ENCODE data around the gene MSRB1. TPM values are rescaled to one million over a fixed set of nuclear protein-coding genes. Genes with fewer than 3 reads are reported as not detected.

Gene MSRB1, protein sequence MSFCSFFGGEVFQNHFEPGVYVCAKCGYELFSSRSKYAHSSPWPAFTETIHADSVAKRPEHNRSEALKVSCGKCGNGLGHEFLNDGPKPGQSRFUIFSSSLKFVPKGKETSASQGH
- polyA plus RNA-seq (2011; rRNA removed) (44.4 and 61.9 TPM in 2 replicates), polyA minus RNA-seq (2011; rRNA and poly(A)+ RNA removed) (25.0 and 57.9 TPM in 2 replicates)

DNA sequence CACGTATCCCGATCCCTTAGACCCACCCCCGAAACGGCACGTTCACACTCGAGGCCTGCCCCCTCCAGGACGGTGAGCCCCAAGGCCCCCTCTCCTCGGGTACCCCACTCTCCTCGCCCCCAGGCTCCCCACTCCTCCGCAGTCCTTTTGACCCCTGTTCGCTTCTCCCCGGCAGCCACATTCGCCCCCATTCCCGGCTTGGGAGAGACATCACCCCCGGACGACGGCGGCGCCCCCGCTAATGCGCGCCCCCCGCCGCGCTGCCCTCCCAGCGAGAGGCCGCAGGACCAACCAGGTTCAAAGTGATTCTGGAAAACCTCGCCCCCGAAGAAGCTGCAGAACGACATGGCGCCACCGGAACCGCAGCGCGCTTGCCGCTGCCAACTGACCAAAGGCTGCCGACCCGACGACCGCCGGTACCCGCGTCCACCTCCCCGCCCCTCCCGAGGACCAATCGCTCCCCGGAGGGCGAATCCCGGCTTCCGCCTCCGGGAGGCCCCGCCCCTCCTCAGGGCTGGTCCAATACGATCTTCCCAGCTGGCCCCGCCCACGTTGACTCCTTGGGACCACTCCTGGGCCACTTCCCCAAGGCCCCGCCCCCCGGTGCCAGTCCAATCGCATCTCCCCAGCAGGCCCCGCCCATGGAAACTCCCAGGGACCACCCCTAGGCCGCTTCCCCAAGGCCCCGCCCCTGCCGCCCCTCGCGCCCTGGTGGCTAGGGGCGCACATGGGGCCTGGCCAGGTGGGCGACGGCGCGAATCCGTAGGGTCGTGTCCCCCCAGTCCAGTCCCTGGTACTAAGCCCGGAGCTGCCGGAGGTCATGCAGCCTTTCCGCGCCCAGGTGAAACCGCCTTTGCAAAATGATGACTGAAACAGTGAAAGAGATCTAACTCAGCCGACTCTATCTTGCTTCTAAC is at the start of gene MSRB1:
TSS of gene MSRB1 (minus strand) at position 390 of the 917 bp plus-strand sequence. CDS start at position 347, 43 bp downstream.
- no peaks in the 10 kb centered on the region for H3K27me3 ChIP-seq (ENCODE audit: control insufficient read depth, insufficient read depth, low read length)
- POLR2A ChIA-PET, result no interaction called here
- TF ChIP-seq, protein P1, sequence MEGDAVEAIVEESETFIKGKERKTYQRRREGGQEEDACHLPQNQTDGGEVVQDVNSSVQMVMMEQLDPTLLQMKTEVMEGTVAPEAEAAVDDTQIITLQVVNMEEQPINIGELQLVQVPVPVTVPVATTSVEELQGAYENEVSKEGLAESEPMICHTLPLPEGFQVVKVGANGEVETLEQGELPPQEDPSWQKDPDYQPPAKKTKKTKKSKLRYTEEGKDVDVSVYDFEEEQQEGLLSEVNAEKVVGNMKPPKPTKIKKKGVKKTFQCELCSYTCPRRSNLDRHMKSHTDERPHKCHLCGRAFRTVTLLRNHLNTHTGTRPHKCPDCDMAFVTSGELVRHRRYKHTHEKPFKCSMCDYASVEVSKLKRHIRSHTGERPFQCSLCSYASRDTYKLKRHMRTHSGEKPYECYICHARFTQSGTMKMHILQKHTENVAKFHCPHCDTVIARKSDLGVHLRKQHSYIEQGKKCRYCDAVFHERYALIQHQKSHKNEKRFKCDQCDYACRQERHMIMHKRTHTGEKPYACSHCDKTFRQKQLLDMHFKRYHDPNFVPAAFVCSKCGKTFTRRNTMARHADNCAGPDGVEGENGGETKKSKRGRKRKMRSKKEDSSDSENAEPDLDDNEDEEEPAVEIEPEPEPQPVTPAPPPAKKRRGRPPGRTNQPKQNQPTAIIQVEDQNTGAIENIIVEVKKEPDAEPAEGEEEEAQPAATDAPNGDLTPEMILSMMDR (IDR thresholded peaks at IDR 0.05; ENCODE audit: insufficient read depth, low read depth, low read length), result no peak
- H3K4me3 ChIP-seq (ENCODE audit: low read depth, low read length), result peak within 1 kb of the TSS; percentile 81
- CTCF ChIA-PET, result interaction anchor here (0.5 to 2.5 kb wide), 6 partner anchors 13 to 204 kb away, joined by 3 to 18 read pairs (median 3); no protein-coding TSS in a partner anchor
- peaks cover 17% of the 10 kb centered on the region for H3K36me3 ChIP-seq (ENCODE audit: control insufficient read depth, insufficient read depth, low read length)
- peak; percentile 85 for DNase-seq (ENCODE audit: low read depth)

DNA sequence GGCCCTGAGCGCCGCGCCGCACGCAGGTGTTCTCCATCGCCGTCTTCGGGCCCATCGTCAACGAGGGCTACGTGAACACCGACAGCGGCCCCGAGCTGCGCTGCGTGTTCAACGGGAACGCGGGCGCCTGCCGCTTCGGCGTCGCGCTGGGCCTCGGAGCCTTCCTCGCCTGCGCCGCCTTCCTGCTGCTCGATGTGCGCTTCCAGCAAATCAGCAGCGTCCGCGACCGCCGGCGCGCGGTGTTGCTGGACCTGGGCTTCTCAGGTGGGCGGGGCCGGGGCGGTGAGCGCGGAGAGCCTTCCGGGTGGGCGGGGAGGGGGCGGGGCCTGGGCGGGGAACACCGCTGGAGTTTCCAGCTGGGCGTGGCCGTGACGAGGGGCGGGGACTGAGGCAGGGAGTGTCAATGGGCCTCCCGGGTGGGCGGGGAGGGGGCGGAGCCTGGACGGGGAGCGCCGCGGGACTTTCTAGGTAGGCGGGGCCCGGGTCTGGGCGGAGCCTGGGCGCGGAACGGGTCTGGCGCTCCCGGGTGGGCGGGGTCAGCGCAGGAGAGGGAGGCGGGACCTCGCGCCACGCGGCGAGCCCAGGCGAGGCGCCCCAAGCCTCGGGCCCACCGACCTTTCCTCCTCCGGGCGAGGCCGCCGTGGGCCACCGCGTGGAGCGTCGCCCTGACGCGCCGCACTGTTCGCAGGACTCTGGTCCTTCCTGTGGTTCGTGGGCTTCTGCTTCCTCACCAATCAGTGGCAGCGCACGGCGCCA is 49.1 kb upstream of the MSRB1 start:
- TF ChIP-seq, protein P1 (IDR thresholded peaks at IDR 0.05; ENCODE audit: insufficient read depth, low read depth, low read length), result no peak
- ChIA-PET POLR2A (interaction anchor here (0.6 kb wide), 1 partner anchor 209 kb away, joined by 3 read pairs; the partner anchor contains the start of gene NUBP2), CTCF (interaction anchor here (0.6 to 1.4 kb wide), 2 partner anchors 10 to 12 kb away, joined by 3 to 4 read pairs; no protein-coding TSS in a partner anchor)

DNA sequence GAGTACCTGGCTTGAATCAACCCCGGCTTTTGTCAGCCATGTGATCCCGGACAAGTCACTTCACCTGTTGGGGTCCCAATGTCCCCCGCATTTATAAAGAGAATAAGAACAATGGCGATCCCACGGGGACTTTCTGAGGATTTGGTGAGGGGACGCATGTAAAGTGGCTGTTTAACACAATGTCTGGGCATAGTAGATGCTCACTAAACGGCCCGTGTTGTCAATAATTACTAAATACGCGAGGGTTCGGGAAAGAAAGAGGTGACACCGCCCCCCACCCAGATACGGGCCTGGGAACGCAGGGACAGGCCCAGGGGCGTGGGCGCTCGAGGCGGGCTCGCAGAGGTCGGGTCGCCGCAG is 48.6 kb upstream of the MSRB1 start:
- DNase-seq (ENCODE audit: low read depth), result no peak
- Histone ChIP-seq H3K27me3 (ENCODE audit: control insufficient read depth, insufficient read depth, low read length) (peaks cover 2% of the 10 kb centered on the region; the same call in 1 of the 2 replicates), H3K36me3 (ENCODE audit: control insufficient read depth, insufficient read depth, low read length) (peaks cover 6% of the 10 kb centered on the region), H3K4me3 (ENCODE audit: low read depth, low read length) (peak overlapping the region; percentile 41)
- CTCF ChIA-PET, result interaction anchor here (1.4 kb wide), 1 partner anchor 13 kb away, joined by 4 read pairs; no protein-coding TSS in a partner anchor
- POLR2A ChIA-PET, result no interaction called here
- TF ChIP-seq, protein P1 (IDR thresholded peaks at IDR 0.05; ENCODE audit: insufficient read depth, low read depth, low read length), result no peak

More for the DNA sequence above, 49.1 kb upstream of the MSRB1 start:
- Histone ChIP-seq H3K27me3 (ENCODE audit: control insufficient read depth, insufficient read depth, low read length) (peaks cover 2% of the 10 kb centered on the region; the same call in 1 of the 2 replicates), H3K4me3 (ENCODE audit: low read depth, low read length) (peak overlapping the region; percentile 41), H3K36me3 (ENCODE audit: control insufficient read depth, insufficient read depth, low read length) (0 out of 2 replicates have a peak, but pooled peaks cover 1% of the 10 kb centered on the region)
- DNase-seq (ENCODE audit: low read depth), result peak; percentile 20

DNA sequence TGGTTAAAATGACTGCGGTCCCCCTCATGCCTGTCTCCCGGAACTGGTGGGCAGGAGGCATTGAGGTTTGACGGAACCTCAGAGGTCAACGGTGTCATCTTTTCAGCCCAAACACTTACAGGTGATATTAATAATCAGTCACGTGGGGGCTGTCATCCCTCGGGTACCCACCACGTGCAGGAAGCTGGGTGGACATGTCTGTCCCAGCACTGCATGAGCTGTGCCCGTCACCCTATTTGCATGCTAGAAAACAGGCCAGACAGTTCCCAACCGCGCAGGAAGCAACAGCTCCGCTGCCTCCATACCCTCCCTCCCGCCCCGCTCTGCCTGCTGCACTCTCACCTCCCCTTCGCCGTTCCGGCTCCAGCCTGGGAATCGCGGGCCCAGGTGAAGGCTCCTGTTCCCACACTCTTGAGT is 48.1 kb upstream of the MSRB1 start:
- Histone ChIP-seq H3K36me3 (ENCODE audit: control insufficient read depth, insufficient read depth, low read length) (peaks cover 9% of the 10 kb centered on the region), H3K4me3 (ENCODE audit: low read depth, low read length) (no peak overlapping the region), H3K27me3 (ENCODE audit: control insufficient read depth, insufficient read depth, low read length) (peaks cover 2% of the 10 kb centered on the region; the same call in 1 of the 2 replicates)
- ChIA-PET CTCF (no interaction called here), POLR2A (no interaction called here)
- DNase-seq (ENCODE audit: low read depth), result no peak
- TF ChIP-seq, protein P1 (IDR thresholded peaks at IDR 0.05; ENCODE audit: insufficient read depth, low read depth, low read length), result no peak
